Measurements from ENCODE around the gene PPOX.

PPOX gene

GRCh38 chr1:161157867-161158266 is 8.4 kb upstream of the PPOX start:
- Histone ChIP-seq H3K27ac (ENCODE audit: low read depth, low read length) (no peak overlapping the region), H3K79me2 (ENCODE audit: control insufficient read depth, insufficient read depth, low read length, unreplicated experiment) (peaks cover 21% of the 10 kb centered on the region), H3K4me3 (ENCODE audit: low read depth, low read length) (no peak overlapping the region), H3K36me3 (ENCODE audit: insufficient read depth, low read length) (peaks cover 6% of the 10 kb centered on the region; the same call in 1 of the 2 replicates), H3K27me3 (ENCODE audit: insufficient read depth, low read length) (no peaks in the 10 kb centered on the region), H2AFZ (ENCODE audit: low read length, unreplicated experiment) (no peak overlapping the region), H3K4me1 (ENCODE audit: control insufficient read depth, insufficient read depth, low read length, unreplicated experiment) (peaks cover 23% of the 10 kb centered on the region)

DNA sequence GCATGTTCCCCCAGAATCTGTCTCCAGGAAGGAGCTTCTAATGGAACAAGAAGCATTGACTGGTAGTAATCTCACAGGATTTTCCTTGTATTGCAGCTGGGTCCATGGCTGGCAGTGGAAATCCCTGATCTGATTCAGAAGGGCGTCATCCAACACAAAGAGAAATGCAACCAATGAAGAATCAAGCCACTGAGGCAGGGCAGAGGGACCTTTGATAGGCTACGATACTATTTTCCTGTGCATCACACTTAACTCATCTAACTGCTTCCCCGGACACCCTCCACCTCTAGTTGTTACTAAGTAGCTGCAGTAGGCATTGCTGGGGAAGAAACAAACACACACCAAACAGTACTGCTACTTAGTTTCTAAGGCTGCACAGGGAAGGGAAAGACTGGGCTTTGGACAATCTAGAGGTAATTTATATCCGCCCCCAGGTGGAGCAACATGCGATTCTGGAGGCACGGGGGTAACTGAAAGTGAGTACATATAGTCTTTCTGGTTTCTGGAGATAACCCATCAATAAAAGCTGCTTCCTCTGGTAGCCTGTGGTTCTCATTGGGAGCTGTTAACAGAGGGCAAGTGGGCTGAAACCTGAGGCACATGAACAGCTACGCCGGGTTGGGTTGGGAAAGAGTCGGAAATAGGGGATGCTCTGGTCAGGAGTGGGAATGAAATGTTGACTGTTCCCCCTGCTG is 7.8 kb upstream of the PPOX start:
- Histone ChIP-seq H2AFZ (ENCODE audit: low read length, unreplicated experiment) (peak overlapping the region; percentile 92), H3K27ac (ENCODE audit: low read depth, low read length) (peak overlapping the region; percentile 37; the same call in 1 of the 2 replicates), H3K4me3 (ENCODE audit: low read depth, low read length) (peak overlapping the region; percentile 87)

DNA sequence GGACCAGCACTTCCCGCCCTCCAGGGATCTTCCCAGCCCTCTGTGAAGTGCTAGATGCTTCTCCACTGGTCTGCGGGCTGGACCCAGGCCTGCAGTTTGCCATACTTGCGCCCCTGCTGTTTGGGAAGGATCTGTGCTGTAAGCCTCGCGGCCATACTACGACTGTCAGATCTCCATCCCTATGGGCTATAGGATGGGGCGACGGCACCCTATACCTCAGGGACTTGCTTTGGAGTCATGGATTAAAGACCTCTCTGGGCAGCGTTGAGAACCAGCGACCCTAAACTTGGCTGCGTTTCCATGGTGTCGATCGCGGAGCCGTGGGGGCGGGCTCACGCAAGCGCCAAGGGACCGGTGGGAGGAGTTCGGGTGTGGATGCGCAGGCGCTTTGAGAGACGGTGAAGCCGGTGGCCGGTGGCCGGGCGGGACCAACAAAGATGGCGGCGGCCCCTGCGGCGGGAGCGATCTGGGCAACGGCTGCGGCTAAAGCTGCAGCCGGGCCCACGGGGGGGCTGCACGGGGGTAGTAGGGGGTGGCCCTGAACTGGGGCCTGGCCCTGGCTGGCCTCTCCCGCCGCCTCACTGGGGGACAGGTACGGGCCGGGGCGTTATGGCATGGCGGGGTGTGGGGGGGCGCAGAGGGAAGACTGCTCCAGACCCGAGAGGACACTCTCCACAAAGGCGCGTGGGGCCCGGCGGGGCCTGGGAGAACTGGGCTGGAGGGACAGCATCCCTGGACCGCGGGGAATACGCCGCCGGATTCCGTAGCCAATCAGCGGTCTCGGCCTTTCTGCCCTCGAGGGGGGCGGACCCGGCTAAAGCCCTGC is 6.9 kb upstream of the PPOX start, which contains the start of gene USP21:
USP21 (plus strand) TSS at position 414 of the 826 bp plus-strand sequence. CDS start 1,141 bp downstream, outside the sequence.
- peak within 1 kb of the TSS; percentile 43; the same call in 1 of the 2 replicates for H3K27ac ChIP-seq (ENCODE audit: low read depth, low read length)
- H2AFZ ChIP-seq (ENCODE audit: low read length, unreplicated experiment), result peak within 1 kb of the TSS; percentile 92
- H3K4me3 ChIP-seq (ENCODE audit: low read depth, low read length), result peak within 1 kb of the TSS; percentile 87
- H3K27me3 ChIP-seq (ENCODE audit: insufficient read depth, low read length), result no peaks in the 10 kb centered on the region
- H3K79me2 ChIP-seq (ENCODE audit: control insufficient read depth, insufficient read depth, low read length, unreplicated experiment), result peaks cover 21% of the 10 kb centered on the region
- peaks cover 9% of the 10 kb centered on the region; the same call in 1 of the 2 replicates for H3K36me3 ChIP-seq (ENCODE audit: insufficient read depth, low read length)
- H3K4me1 ChIP-seq (ENCODE audit: control insufficient read depth, insufficient read depth, low read length, unreplicated experiment), result peaks cover 20% of the 10 kb centered on the region

More for the DNA sequence above, 7.8 kb upstream of the PPOX start:
- Histone ChIP-seq H3K36me3 (ENCODE audit: insufficient read depth, low read length) (peaks cover 6% of the 10 kb centered on the region; the same call in 1 of the 2 replicates), H3K4me1 (ENCODE audit: control insufficient read depth, insufficient read depth, low read length, unreplicated experiment) (peaks cover 20% of the 10 kb centered on the region), H3K27me3 (ENCODE audit: insufficient read depth, low read length) (no peaks in the 10 kb centered on the region), H3K79me2 (ENCODE audit: control insufficient read depth, insufficient read depth, low read length, unreplicated experiment) (peaks cover 21% of the 10 kb centered on the region)

DNA sequence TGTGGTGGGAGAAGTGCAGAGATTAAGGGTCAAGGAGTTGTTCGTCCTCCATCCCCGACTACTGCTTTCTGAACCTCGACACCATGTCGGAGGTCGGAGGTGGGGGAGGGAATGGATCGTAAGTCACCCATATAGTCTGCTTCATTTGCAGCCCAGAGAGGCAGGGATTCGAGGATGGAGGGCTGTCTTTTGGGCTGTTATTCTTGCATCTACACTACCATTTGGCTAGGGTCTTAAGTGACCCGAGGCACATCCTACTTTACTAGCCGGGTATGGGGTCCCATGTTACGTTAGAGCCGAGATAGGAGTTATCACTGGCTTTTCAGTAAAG is 6.3 kb upstream of the PPOX start:
- Histone ChIP-seq H3K4me3 (ENCODE audit: low read depth, low read length) (peak overlapping the region; percentile 87), H3K27ac (ENCODE audit: low read depth, low read length) (peak overlapping the region; percentile 43; the same call in 1 of the 2 replicates), H3K79me2 (ENCODE audit: control insufficient read depth, insufficient read depth, low read length, unreplicated experiment) (peaks cover 21% of the 10 kb centered on the region), H3K27me3 (ENCODE audit: insufficient read depth, low read length) (no peaks in the 10 kb centered on the region), H3K4me1 (ENCODE audit: control insufficient read depth, insufficient read depth, low read length, unreplicated experiment) (peaks cover 19% of the 10 kb centered on the region), H3K36me3 (ENCODE audit: insufficient read depth, low read length) (peaks cover 9% of the 10 kb centered on the region; the same call in 1 of the 2 replicates), H2AFZ (ENCODE audit: low read length, unreplicated experiment) (peak overlapping the region; percentile 76)

GRCh38 chr1:161160671-161161145 is 5.5 kb upstream of the PPOX start:
- peak overlapping the region; percentile 87; the same call in 1 of the 2 replicates for H3K4me3 ChIP-seq (ENCODE audit: low read depth, low read length)
- H3K4me1 ChIP-seq (ENCODE audit: control insufficient read depth, insufficient read depth, low read length, unreplicated experiment), result peaks cover 15% of the 10 kb centered on the region
- H3K79me2 ChIP-seq (ENCODE audit: control insufficient read depth, insufficient read depth, low read length, unreplicated experiment), result peaks cover 18% of the 10 kb centered on the region
- no peak overlapping the region for H2AFZ ChIP-seq (ENCODE audit: low read length, unreplicated experiment)
- H3K27me3 ChIP-seq (ENCODE audit: insufficient read depth, low read length), result no peaks in the 10 kb centered on the region
- no peak overlapping the region for H3K27ac ChIP-seq (ENCODE audit: low read depth, low read length)
- peaks cover 9% of the 10 kb centered on the region; the same call in 1 of the 2 replicates for H3K36me3 ChIP-seq (ENCODE audit: insufficient read depth, low read length)

- peaks cover 9% of the 10 kb centered on the region; the same call in 1 of the 2 replicates for H3K36me3 ChIP-seq (ENCODE audit: insufficient read depth, low read length)
These were observed 4.6 kb upstream of the PPOX start for GRCh38 chr1:161161652-161162051.

DNA sequence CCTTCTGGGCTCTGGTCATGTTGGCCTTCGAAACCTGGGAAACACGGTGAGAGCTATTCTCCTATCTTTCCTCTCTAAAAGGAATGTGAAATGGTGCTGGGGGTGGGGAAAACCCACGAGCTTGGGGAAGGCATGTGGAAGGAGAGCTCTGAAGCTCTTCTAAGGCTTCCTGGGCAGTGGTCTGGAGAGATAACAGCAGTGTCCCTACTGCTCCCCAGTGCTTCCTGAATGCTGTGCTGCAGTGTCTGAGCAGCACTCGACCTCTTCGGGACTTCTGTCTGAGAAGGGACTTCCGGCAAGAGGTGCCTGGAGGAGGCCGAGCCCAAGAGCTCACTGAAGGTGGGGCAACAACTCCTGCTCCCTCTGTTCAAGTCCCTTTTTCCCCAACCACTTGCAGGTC is 4.2 kb upstream of the PPOX start:
- Histone ChIP-seq H3K79me2 (ENCODE audit: control insufficient read depth, insufficient read depth, low read length, unreplicated experiment) (peaks cover 16% of the 10 kb centered on the region), H3K4me1 (ENCODE audit: control insufficient read depth, insufficient read depth, low read length, unreplicated experiment) (peaks cover 15% of the 10 kb centered on the region), H3K36me3 (ENCODE audit: insufficient read depth, low read length) (peaks cover 9% of the 10 kb centered on the region; the same call in 1 of the 2 replicates), H3K27ac (ENCODE audit: low read depth, low read length) (no peak overlapping the region), H3K4me3 (ENCODE audit: low read depth, low read length) (no peak overlapping the region), H2AFZ (ENCODE audit: low read length, unreplicated experiment) (no peak overlapping the region), H3K27me3 (ENCODE audit: insufficient read depth, low read length) (no peaks in the 10 kb centered on the region)

More at GRCh38 chr1:161161652-161162051, 4.6 kb upstream of the PPOX start:
- Histone ChIP-seq H3K27me3 (ENCODE audit: insufficient read depth, low read length) (no peaks in the 10 kb centered on the region), H3K4me3 (ENCODE audit: low read depth, low read length) (no peak overlapping the region; the same call in 1 of the 2 replicates), H3K4me1 (ENCODE audit: control insufficient read depth, insufficient read depth, low read length, unreplicated experiment) (peaks cover 15% of the 10 kb centered on the region), H3K27ac (ENCODE audit: low read depth, low read length) (no peak overlapping the region), H2AFZ (ENCODE audit: low read length, unreplicated experiment) (no peak overlapping the region), H3K79me2 (ENCODE audit: control insufficient read depth, insufficient read depth, low read length, unreplicated experiment) (peaks cover 16% of the 10 kb centered on the region)

DNA sequence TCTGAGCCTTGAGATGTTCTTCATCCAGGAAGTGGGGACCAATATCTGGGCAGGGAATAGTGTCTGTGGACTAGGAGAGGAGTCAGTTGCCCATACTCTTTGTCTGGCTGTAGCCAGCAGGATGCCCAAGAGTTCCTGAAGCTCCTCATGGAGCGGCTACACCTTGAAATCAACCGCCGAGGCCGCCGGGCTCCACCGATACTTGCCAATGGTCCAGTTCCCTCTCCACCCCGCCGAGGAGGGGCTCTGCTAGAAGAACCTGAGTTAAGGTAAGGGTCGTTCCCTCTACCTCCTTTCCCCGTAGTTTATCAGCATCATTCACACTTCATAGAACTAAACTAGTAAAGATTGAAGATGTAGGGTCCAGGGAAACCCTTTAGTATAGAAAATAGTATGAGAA is 3.4 kb upstream of the PPOX start:
- H3K79me2 ChIP-seq (ENCODE audit: control insufficient read depth, insufficient read depth, low read length, unreplicated experiment), result peaks cover 16% of the 10 kb centered on the region
- H3K4me3 ChIP-seq (ENCODE audit: low read depth, low read length), result no peak overlapping the region
- no peak overlapping the region for H3K27ac ChIP-seq (ENCODE audit: low read depth, low read length)
- H3K4me1 ChIP-seq (ENCODE audit: control insufficient read depth, insufficient read depth, low read length, unreplicated experiment), result peaks cover 15% of the 10 kb centered on the region
- no peak overlapping the region for H2AFZ ChIP-seq (ENCODE audit: low read length, unreplicated experiment)
- no peaks in the 10 kb centered on the region for H3K27me3 ChIP-seq (ENCODE audit: insufficient read depth, low read length)
- H3K36me3 ChIP-seq (ENCODE audit: insufficient read depth, low read length), result peaks cover 9% of the 10 kb centered on the region; the same call in 1 of the 2 replicates

DNA sequence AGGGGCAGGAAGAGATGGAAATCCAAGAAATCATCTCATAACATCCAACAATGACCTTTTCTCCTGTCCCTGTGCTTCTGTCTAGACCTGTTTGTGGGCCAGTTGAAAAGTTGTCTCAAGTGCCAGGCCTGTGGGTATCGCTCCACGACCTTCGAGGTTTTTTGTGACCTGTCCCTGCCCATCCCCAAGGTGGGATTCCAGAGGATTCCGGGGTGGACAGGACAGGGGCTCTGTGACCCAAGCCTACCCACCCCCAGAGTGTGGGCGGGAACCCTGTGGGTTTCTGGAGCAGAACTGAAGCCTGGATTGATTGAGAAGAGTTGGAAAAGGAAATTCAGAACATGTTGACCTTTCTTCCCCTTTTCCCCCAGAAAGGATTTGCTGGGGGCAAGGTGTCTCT is 2.4 kb upstream of the PPOX start:
- Histone ChIP-seq H3K27me3 (ENCODE audit: insufficient read depth, low read length) (no peaks in the 10 kb centered on the region), H3K79me2 (ENCODE audit: control insufficient read depth, insufficient read depth, low read length, unreplicated experiment) (peaks cover 16% of the 10 kb centered on the region), H3K27ac (ENCODE audit: low read depth, low read length) (0 out of 2 replicates have a peak overlapping the region, but pooled peaks have one; percentile 4), H3K36me3 (ENCODE audit: insufficient read depth, low read length) (peaks cover 10% of the 10 kb centered on the region; the same call in 1 of the 2 replicates), H2AFZ (ENCODE audit: low read length, unreplicated experiment) (no peak overlapping the region), H3K4me3 (ENCODE audit: low read depth, low read length) (no peak overlapping the region), H3K4me1 (ENCODE audit: control insufficient read depth, insufficient read depth, low read length, unreplicated experiment) (peaks cover 10% of the 10 kb centered on the region)

- Histone ChIP-seq H3K27me3 (ENCODE audit: insufficient read depth, low read length) (no peaks in the 10 kb centered on the region), H3K4me1 (ENCODE audit: control insufficient read depth, insufficient read depth, low read length, unreplicated experiment) (peaks cover 6% of the 10 kb centered on the region), H3K4me3 (ENCODE audit: low read depth, low read length) (peak overlapping the region; percentile 94; the same call in 1 of the 2 replicates), H3K27ac (ENCODE audit: low read depth, low read length) (peak overlapping the region; percentile 90), H3K36me3 (ENCODE audit: insufficient read depth, low read length) (peaks cover 14% of the 10 kb centered on the region; the same call in 1 of the 2 replicates), H2AFZ (ENCODE audit: low read length, unreplicated experiment) (no peak overlapping the region), H3K79me2 (ENCODE audit: control insufficient read depth, insufficient read depth, low read length, unreplicated experiment) (peaks cover 9% of the 10 kb centered on the region)
These were observed 1.2 kb upstream of the PPOX start for GRCh38 chr1:161164901-161165610.
